SKM-1 (cell line): Measurements from ENCODE around the gene PAGE1.
"Not testable (repeated sequence)": the region's sequence is repeated elsewhere in the genome, so short reads cannot be mapped to it uniquely, and the experiment has no call there.

ENCODE experiments used
- DNase-seq: peaks from one replicate; lab custom pipeline; 2025; ENCODE audit not compliant: unreplicated experiment; lab: John Stamatoyannopoulos, UW

PAGE1 gene, protein sequence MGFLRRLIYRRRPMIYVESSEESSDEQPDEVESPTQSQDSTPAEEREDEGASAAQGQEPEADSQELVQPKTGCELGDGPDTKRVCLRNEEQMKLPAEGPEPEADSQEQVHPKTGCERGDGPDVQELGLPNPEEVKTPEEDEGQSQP

GRCh38 chrX:49695276-49696180 is at the start of gene PAGE1:
PAGE1 (minus strand) TSS chrX:49695984; CDS start chrX:49694770, 1,214 bp downstream.
- DNase-seq: no peak

GRCh38 chrX:49741501-49741900 is 45.7 kb upstream of the PAGE1 start:
- not testable (repeated sequence) for DNase-seq

DNA sequence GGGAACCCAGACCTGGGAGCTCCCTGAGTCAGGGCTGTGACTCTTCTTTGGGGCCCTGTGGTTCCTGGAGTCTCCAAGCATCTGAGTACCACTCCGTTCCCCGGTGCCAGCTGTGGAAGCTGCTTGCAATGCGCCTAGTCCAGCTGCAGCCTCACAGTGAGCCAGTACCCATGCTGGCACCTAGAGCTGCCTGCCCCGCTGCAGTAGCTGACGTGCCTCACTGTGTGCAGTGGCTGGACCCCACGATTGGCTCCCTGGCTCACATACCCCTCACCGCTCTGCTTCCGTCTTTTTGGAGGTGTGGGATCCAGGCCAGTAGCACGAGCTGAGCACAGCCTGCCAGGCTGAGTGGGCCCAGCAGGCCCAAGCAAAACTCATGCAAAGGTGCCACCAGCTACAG is 32.1 kb upstream of the PAGE1 start:
- no peak for DNase-seq

- DNase-seq: no peak
Observed at GRCh38 chrX:49726966-49727365, 31.2 kb upstream of the PAGE1 start.

DNA sequence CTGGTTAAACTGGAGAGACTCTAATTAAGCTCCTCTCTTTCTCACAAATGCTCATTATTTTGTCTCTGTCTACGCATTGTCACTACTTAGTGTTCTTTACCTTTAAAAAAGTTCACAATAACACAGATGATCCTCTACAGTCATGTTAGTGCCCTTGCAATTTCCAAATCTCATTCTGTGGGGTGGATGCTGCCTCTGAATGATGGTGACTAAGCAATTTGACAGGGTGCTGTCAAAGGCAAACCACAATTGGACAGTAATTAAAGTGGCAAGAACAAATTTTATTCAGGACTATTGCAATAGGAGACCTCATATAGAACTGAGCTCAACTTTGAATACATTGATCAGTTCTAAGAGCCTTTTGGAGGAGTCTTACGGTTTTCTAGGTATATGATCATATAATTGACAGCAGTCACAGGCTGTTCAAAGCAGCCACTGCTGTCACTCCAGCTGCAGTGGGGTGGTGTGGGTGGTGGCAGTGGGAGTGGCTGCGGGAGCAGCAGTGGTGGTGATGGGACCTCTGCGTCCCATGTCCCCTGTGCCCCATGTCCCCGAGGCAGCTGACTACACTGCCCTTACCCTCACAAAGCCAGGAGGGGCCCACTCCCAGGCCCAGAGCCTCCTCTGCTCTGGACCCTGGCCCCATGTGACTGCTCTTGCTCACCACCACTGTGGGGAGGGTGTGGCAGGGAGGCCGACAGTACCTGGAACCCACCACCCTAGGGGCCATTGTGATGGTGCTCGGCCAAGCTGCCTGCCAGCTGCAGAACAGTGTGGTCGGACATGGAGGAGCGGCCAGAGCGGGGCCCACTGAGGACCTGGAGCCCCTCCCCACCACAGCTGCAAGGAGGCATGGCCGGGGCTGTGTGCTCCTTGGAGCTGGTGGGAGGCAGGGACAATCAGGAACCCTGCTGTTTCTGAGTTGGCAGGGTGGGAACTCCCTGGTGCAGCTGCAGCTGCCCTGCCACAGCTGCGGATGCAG is 30.4 kb upstream of the PAGE1 start:
- no peak for DNase-seq

- no peak for DNase-seq
Observed at GRCh38 chrX:49725401-49725800, 29.6 kb upstream of the PAGE1 start.

DNA sequence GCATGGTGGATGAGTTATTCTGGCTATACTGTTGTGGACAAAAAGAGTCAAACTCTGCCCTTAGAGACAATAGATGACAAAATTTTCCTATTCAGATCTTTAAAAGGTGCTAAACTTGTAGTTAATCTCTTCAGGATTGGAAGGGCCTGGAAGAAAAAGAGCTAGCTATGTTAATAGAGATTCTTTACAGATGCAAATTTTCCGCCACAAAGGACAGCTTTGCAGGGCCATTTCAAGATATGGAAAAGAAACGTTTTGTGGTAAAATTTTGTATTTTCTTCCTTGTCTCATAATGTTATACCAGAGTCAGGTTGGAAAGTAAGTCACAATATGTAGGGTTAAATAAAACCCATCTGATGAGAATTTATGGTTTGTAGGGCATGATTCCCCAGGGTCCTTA is 24.3 kb upstream of the PAGE1 start:
- not testable (repeated sequence) for DNase-seq

GRCh38 chrX:49712577-49712976 is 16.8 kb upstream of the PAGE1 start:
- no peak for DNase-seq

DNA sequence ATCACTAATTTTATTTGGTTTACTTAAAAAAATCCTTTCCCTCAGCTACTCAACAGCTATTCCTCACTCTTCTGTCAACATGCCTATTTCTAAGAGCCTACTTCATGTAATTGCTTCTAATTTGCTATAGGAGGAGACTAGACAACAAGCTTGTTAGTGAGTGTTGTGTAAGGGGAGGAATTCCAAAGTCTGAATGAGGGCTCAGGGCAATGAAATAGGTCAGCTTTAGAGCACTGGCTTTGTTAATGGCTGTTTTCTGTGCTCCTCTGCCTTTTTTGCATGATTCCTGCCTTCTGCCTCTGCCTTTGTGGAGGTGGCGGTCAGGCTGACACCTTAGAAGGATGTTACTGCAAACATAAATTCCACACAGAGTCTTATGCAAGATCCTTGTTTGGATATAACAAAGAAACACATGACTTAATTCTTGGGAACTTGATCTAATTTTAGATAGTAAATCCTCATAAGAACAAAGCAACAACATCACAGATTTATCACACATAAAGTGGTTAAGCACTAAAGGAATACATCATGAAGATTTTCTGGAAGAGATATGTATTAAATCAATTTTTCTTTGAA is 15.0 kb upstream of the PAGE1 start:
- no peak for DNase-seq

GRCh38 chrX:49704691-49705404 is 9.1 kb upstream of the PAGE1 start:
- DNase-seq: no peak

DNA sequence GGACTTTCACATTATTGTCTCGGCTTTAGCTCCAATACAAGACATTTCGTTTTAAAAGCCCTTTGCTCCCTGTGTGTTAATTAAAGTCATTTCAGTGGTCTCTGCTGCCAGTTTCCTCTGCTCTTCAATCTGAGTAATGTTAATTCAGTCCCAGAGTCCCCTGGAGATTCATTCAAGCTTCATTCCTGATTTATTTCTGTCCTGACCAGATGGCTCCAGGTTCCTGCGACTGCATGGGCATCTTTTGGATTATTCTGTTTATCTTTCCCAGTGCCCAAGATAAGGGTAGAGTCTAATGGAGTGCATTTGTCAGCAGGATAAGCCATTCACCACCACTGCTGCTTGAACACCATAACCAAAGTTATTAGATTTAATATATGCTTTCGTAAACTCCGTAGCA is 6.1 kb upstream of the PAGE1 start:
- DNase-seq: no peak

- no peak for DNase-seq
Observed at GRCh38 chrX:49701323-49701722, 5.5 kb upstream of the PAGE1 start.

- DNase-seq: no peak
Observed at GRCh38 chrX:49675075-49675719, 20.6 kb downstream of the PAGE1 start.

- DNase-seq: no peak
Observed at GRCh38 chrX:49673394-49673793, 22.4 kb downstream of the PAGE1 start.

- no peak for DNase-seq
Observed at GRCh38 chrX:49664824-49665223, 31.0 kb downstream of the PAGE1 start.

DNA sequence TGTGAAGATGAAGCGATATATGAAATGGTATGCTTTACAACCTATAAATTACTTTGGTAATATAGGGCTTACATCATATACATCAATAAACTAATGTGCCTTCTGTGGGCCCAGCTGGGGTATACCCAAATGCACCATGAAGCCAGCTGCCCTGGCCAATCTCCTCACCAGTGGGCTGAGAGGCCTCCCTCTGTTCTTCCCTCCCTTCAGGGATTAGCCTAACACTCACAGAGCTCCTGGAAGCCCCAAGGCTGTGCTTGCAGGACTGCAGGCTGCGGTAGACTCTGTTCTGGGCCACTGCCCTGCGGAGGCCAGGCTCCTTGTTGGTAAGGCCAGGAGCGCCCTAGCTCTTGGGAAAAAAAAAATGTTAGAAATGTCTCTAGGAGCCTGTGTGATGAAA is 33.9 kb downstream of the PAGE1 start:
- DNase-seq: no peak

- no peak for DNase-seq
Observed at GRCh38 chrX:49659771-49660170, 36.0 kb downstream of the PAGE1 start.

- no peak for DNase-seq
Observed at GRCh38 chrX:49656533-49656932, 39.3 kb downstream of the PAGE1 start.

DNA sequence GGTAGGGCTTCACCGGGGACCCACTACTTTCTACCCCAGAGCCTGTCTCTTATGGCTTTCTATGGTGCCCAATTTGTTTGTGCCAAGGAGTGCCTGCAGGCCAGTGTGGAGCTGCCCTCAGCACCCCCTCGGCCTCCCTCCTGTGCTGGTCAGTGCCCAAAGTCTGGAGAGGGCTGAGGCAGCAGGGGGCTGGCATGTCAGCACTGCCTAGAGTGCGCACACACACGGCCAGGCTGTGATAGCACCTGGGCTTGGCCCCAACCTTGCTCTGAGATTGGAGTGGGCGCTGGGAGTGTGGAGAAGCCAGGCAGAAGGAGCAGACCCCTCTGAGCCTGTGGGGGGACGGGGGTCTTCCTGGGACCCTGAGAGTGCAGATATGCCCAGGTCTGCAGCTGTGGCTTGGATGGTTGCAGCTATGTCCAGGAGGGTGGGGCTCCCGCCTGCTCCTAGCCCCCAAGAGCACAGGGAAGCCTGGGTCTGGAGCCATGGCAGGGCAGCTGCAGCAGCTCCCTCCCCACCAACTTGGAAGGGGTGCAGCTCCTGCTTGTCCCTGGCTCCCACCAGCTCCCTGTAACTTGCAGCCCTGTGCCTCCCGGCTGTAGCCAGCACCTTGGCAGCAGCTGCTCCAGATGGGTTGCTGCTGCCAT is 50.7 kb downstream of the PAGE1 start:
- no peak for DNase-seq
